GM18870 (cell line): ENCODE data around the gene TUBB8B.
"Not testable (repeated sequence)": the region's sequence is repeated elsewhere in the genome, so short reads cannot be mapped to it uniquely, and the experiment has no call there.

Experiments
- ATAC-seq: cut with Tn5 transposase; IDR thresholded peaks from one replicate; pipeline ENCODE4 v1.9.1; 2021; ENCODE audit warnings: moderate library complexity; ENCODE audit not compliant: unreplicated experiment

TUBB8B gene

DNA sequence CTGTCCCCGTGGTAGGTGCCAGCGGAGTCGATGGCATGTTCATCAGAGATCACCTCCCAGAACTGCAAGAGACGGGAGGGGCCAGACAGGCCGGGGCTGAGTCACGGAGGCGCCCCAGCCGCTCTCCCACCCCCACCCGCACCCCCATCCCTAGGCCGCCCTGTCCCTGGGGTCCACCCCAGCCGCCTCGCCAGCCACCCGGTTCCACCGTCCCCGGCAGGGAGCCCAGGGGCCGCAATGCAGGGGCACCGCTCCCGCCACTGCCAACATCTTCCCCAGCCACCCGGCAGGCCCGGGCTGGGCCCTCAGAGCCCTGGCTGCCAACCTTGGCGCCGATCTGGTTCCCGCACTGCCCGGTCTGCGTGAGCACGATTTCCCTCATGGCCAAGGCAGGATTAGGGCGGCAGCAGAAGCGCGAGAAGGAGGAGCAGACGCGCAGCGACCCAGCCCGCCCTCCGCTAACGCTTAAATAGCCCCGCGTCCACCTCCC lies at the start of gene TUBB8B:
Gene TUBB8B, minus strand, starts transcription at position 440 of the 490 bp plus-strand sequence. Its CDS starts 58 bp downstream, at position 382.
- not testable (repeated sequence) for ATAC-seq

DNA sequence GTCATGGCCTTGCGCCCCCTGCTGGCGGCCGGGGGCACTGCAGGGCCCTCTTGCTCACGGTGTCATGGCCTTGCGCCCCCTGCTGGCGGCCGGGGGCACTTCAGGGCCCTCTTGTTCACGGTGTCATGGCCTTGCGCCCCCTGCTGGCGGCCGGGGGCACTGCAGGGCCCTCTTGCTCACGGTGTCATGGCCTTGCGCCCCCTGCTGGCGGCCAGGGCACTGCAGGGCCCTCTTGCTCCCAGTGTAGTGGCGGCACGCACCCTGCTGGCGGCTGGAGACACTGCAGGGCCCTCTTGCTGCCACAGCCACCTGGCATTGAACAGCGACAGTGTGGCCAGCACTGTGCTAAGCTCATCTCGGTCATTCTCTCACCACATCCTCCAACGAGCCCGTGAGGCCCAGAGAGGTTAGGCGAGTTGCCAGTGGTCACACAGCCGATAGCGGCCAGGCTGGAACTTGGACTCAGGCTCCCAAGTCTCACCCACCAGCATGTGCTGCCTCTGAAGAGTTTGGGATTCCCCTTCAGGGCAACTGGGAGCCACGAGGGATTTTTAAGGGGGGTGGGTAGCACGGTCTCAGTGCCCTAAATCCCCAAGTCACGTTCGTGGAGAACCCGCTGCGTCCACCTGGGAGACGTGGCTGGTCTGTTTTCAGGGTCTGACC lies 48.0 kb upstream of the TUBB8B start:
- not testable (repeated sequence) for ATAC-seq

DNA sequence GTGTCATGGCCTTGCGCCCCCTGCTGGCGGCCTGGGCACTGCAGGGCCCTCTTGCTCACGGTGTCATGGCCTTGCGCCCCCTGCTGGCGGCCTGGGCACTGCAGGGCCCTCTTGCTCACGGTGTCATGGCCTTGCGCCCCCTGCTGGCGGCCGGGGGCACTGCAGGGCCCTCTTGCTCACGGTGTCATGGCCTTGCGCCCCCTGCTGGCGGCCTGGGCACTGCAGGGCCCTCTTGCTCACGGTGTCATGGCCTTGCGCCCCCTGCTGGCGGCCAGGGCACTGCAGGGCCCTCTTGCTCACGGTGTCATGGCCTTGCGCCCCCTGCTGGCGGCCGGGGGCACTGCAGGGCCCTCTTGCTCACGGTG lies 47.3 kb upstream of the TUBB8B start:
- not testable (repeated sequence) for ATAC-seq

DNA sequence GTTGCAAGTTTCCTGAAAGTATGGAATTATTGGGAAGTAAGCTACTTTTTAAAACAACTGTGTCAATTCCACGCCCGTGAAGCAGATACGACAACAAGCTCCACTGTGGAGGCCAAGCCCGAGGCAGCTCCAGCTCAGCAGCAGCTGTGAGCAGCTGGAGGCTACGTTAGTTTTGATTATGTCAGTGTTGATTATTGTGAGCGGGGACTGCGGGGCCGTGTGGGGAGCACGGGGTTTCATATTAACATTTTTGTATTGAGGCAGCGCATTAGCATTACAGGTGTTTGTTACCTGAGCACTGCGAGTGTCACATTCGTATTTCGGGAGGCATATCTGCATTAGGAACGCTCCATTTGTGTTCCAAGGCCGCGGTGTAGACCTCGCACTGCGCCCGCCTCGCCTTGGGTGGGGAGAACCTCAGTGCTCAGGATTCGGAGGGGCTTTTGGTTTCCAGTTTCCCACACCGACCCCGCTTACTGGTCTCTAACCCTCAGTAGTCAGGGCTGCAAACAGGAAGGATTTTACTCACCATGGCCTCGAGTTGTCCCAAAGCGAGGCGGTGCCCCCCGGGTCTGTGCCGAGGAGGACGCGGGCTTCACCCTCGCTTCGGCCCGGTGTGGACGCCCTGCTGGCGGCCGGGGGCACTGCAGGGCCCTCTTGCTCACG lies 46.8 kb upstream of the TUBB8B start:
- not testable (repeated sequence) for ATAC-seq

DNA sequence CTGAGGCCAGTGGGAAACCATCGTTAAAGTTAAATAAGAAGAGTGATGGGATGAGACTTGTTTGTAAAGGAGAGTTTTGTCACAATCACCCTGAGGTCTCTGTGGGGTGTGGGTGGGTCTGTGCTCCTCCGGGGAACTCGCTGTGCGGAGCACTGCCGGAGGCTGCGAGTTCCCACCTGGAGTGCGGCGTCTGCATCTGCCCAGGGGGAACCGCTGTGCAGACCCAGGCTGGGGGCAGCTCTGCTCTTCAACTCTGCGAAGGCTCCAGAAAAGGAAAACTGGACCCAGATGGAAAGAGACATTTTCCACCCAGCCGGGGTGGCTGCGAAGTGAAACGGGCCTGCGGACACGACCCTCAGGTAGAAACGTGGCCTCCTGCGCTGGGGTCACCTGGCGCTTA lies 46.2 kb upstream of the TUBB8B start:
- not testable (repeated sequence) for ATAC-seq

DNA sequence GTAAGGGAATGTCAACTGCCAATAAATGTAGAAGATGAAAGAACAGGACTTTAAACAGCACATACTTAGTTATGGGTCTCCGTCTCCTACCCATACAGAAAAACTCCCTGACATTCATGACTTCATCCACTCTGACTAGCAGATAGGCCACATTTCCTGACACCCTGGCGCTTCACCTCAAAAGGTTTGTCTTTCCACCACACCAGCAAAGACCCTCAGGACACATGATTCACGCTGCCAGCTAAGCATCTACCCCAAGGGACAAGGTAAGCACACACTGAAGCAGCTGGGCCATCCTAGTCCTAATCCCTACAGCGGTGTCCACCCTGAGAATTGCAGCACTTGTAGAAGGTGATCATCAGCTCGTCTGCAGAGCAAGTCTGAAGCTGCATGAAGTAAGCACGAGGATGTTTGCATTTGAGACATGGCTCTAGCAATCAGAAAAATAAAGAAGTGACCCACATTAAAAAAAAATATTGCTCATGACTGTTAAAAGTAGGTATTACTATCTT lies 44.5 kb upstream of the TUBB8B start:
- ATAC-seq, result not testable (repeated sequence)

DNA sequence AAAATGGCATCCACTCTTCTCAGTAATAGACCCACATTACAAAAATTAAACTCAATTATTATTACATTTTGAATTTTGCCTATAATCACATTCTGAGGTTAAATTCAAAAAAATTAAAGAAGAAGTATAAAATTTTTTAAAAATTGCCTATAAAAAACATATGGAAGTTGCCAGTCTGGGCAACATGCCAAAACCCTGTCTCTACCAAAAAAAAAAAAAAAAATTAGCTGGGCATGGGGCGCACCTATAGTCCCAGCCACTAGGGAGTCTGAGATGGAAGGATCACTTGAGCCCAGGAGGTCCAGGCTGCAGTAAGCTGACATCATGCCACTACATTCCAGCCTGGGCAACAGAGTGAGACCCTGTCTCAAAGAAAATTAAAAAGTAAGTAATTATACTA lies 42.1 kb upstream of the TUBB8B start:
- ATAC-seq, result not testable (repeated sequence)

DNA sequence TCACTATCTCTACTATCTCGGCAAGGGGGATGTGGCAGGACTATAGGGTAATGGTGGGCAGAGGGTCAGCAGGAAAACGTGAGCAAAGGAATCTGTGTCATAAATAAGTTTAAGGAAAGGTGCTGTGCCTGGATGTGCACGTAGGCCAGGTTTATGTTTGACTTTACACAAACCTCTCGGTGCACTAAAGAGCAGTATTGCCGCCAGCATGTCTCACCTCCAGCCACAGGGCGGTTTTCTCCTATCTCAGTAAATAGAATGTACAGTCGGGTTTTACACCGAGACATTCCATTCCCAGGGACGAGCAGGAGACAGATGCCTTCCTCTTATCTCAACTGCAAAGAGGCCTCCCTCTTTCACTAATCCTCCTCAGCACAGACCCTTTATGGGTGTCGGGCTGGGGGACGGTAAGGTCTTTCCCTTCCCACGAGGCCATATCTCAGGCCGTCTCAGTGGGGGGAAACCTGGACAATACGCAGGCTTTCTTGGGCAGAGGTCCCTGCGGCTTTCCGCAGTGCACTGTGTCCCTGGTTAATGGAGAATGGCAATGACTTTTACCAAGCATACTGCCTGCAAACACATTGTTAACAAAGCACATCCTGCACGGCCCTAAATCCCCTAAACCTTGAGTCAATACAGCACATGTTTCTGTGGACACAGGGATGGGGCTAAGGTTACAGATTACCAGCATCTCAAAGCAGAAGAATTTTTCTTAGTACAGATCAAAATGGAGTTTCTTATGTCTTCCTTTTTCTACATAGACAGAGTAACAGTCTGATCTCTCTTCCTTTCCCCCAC lies 41.2 kb upstream of the TUBB8B start:
- not testable (repeated sequence) for ATAC-seq

DNA sequence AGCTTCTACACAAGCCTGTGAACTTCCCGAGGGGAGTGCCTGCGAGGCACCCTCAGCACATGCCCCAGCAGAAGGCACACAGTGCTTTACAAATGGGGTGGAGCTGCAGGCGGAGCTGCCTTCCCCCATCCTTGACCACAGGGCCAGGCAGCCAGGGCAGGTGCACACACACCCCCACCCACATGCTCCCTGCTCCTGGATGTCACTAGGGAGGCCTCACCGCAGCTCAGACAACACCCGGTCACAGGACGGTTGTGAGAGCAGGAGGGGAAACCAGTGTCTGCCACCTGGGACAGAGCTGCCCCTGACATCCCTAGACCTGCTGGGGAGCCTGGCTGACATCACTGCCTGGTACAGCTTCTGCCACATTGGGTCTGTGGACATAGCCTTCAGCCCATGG lies 39.7 kb upstream of the TUBB8B start:
- not testable (repeated sequence) for ATAC-seq

DNA sequence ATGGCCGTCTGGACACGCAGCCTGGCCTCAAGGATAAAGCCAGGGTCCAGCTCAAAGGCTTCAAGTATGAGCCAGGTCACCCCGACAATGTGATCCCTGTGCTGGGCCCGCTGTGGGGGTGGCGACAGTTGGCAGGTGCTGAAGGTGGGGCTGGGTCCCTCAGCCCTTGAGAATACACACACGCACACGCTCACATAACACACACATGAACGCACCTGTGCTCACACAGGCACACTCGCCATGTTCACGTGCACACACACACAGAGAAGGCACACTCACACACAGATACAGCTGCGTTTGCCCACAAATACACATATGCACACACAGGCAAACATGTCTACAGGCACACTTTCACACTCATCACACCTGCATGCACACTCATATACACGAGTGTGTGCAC lies 35.4 kb upstream of the TUBB8B start:
- ATAC-seq, result not testable (repeated sequence)

DNA sequence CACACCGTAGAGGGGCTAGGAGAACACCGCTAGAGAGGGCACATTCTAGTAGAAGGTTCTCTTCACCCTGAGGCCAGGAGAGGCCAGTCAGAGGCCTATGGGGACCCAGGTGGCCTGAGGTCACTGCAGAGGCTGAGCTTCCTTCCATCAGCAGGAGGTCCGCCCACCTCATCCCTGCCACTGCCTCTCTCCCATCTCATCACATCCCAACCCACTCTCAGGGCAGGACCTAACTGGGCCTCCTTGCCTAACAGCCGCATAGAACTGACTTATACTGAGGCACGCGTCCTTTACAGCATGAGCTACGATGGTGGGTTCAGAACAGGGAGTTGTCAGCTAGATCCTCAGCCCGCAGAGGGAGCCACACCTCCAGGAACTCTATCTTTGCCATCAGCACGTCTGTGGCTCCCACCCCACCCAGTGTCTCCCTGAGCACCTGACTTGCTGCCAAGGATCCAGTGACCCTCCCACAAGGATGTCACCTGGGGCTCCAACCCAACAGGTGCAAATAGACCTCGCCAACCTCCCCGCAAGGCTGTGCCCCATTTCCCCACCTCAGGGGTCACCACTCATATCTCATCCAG lies 33.3 kb upstream of the TUBB8B start:
- not testable (repeated sequence) for ATAC-seq

DNA sequence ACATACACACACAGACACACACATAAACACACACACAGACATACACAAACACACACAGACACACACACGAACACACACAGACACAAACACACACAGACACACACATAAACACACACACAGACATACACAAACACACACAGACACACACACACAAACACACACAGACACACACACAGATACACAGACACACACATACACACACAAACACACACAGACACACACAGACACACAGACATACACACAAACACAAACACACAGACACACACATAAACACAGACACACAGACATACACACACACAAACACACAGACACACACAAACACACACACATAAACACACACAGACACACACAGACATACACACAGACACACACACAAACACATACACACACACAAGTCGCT lies 31.5 kb upstream of the TUBB8B start:
- not testable (repeated sequence) for ATAC-seq

DNA sequence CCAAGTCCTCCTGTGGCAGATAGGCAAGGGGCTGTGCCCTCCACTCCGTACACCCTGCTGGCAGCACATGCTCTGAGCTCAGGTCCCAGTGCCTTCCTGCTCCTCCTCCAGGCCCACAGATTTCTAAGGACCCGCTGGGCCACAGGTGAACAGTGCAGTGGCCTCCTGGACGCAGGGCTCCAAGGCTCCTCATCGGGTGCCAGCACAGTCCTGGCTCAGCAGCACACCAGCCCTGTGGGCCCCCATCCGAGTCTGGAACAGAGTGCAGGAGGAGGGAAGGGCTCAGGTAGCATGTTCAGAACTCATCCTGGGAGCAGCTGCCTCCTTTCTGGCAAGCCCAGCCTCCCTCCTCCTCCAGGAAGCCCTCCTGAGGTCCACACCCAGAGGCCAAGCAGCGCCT lies 30.8 kb upstream of the TUBB8B start:
- ATAC-seq, result not testable (repeated sequence)

DNA sequence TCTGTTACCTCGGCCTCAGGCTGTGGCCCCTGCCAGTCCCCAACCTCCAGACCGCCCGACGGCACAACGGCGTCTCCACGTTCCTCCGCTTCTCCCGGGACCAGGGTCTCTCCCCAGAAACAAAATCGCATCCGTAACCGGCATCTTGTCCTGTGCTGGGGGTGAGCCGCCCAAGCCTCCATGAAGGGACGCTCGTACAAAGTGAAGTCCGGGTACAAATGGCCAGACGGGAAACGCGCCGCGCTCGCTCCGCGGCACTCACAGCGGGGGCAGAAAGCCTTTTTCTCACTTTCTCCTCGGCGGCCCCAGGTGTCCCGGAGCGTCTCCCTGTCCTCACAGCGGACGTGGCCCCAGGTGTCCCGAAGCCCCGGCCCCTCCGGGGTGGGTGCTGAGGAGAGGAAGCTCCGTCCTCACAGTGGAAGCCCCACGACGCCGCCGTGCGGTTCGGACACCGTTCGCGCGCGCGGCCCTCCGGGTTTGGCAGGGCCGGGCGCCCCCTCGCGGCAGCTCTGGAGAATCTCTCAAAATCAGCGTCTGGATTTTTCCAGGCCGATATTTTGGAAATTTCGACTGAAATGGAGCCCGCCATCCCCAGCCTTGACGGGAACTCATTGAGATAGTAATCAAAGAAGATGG lies 26.2 kb upstream of the TUBB8B start:
- ATAC-seq, result not testable (repeated sequence)

DNA sequence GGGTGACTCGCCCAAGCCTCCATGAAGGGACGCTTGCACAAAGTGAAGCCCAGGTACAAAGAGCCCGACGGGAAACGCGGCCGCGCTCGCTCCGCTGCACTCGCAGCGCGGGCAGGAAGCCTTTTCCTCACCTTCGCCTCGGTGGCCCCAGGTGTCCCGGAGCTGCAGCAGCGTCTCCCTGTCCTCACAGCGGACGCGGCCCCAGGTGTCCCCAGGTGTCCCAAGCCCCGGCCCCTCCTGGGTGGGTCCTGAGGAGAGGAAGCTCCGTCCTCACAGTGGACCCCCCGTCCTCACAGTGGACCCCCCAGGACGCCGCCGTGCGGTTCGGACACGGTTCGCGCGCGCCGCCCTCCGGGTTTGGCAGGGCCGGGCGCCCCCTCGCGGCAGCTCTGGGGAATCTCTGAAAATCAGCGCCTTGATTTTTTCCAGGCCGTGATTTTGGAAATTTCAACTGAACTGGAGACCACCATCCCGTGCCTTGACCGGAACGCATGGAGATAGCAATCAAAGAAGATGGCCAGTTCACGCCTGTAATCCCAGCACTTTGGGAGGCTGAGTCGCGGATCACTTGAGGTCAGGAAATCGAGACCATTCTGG lies 23.9 kb upstream of the TUBB8B start:
- not testable (repeated sequence) for ATAC-seq

DNA sequence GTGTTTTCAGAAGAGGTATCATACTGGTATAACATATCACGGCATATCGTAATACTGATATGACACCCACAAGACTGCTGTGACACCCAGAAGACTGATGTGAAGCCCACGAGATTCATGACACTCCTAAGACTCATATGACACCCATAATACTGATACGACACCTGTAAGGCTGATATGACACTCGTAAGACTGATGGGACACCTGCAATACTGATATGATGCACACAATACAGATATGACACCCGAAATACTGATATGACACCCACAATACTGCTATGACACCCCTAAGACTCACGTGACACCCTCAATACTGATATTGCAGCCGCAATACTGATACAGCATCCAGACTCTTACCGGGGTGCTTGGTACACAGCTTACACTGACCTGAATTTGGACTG lies 18.3 kb upstream of the TUBB8B start:
- ATAC-seq, result not testable (repeated sequence)

DNA sequence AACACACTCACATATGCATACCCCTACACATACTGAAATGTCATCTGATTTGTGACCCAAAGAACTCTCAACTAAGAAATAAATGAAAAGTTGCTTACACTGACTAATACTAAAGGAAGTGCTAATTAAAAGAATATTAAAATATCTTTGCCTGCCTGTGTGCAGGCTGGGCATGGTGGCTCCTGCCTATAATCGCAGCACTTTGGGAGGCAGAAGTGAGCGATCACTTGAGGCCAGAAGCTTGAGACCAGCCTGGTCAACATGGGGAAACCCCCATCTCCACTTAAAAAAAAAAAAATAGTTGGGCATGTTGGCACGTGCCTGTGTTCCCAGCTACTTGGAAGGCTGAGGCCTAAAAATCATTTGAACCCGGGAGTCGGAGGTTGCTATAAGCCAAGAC lies 14.9 kb upstream of the TUBB8B start:
- ATAC-seq, result not testable (repeated sequence)

DNA sequence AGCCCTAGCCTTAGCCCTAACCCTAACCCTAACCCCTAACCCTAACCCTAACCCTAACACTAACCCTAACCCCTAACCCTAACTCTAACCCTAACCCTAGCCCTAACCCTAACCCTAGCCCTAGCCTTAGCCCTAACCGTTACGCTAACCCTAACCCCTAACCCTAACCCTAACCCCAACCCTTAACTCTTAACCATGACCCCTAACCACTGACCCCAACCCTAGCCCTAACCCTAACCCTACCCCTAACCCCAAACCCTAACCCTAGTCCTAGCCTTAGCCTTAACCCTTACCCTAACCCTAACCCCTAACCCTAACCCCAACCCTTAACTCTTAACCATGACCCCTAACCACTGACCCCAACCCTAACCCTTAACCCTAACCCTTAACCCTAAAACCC lies 14.2 kb upstream of the TUBB8B start:
- not testable (repeated sequence) for ATAC-seq

DNA sequence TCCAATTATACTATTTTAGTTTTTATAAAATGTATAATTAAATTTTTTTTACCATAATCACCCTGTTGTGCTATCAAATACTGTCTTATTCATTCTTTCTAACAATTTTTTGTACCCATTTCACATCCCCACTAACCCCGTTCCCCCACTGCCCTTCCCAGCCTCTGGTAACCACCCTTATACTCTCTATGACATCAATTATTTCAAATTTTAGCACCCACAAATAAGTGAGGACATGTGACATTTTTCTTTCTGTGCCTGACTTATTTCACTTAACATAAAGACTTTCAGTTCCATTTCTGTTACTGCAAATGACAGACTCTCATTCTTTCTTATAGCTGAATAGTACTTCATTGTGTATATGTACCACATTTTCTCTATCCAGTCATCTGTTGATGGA lies 5.0 kb upstream of the TUBB8B start:
- ATAC-seq, result not testable (repeated sequence)

DNA sequence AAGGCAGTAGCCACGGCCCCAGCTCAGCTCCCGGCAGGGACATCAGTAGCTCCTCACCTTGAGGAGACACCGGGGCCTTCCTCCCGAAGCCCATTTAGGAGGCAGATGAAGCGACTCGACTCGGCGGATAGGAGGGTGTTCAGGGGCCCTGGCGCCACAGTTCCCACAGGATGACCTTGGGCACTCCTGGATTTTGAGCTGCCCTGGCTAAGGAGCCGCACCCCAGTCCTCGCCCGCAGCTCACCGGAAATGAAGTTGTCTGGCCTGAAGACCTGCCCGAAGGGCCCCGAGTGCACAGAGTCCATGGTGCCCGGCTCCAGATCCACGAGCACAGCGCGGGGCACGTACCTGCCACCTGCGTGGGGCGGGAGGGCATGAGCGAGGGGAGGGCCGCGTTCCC lies 719 bp downstream of the TUBB8B start:
- not testable (repeated sequence) for ATAC-seq
